Measurements from ENCODE around the gene HILPDA. TPM values are rescaled to one million over a fixed set of nuclear protein-coding genes. Genes with fewer than 3 reads are reported as not detected.
"Not testable (repeated sequence)": the region's sequence is repeated elsewhere in the genome, so short reads cannot be mapped to it uniquely, and the experiment has no call there.

HILPDA gene
- total and polyA plus RNA-seq, 10 of the 15 experiments (the other 5 are each of a cell fraction or from before 2014, with no cell fraction given) = 12.0 to 232 (median 26.4) TPM

- TF ChIP-seq NKRF (conservative IDR thresholded peaks at IDR 0.05) (no peak), FOXM1 (IDR thresholded peaks at IDR 0.05; ENCODE audit: low read depth, low read length) (no peak), IKZF1 (conservative IDR thresholded peaks at IDR 0.05) (no peak), BCL3 (IDR thresholded peaks at IDR 0.05; ENCODE audit: borderline replicate concordance, insufficient read depth, low read depth, low read length, poor library complexity, severe bottlenecking) (no peak), NR2C2 (IDR thresholded peaks at IDR 0.05; ENCODE audit: borderline replicate concordance, control insufficient read depth, insufficient read length, low read depth) (no peak), RAD21 (IDR thresholded peaks at IDR 0.05; ENCODE audit: insufficient read depth, low read depth, low read length) (no peak), FOS (IDR thresholded peaks at IDR 0.05; ENCODE audit: borderline replicate concordance, extremely low read depth, insufficient read length) (no peak), ZBTB4 (CRISPR knock-in tag; IDR thresholded peaks at IDR 0.05) (no peak)
These were observed 6.8 kb downstream of the HILPDA start (continued) for GRCh38 chr7:128462460-128462859.

GRCh38 chr7:128463345-128463744 lies 7.7 kb downstream of the HILPDA start:
- H4K20me1 ChIP-seq (ENCODE audit: control insufficient read depth, insufficient read depth); BruUV-seq (replicated peaks); H3K4me3 ChIP-seq; ATAC-seq; H3K9ac ChIP-seq (ENCODE audit: control insufficient read depth, insufficient read depth, low read length); POLR2A ChIA-PET; RAD21 ChIA-PET (ENCODE audit: unreplicated experiment); DNase-seq (ENCODE audit: low read depth, low spot score); H3K27ac ChIP-seq (ENCODE audit: control insufficient read depth, insufficient read depth); H3K27me3 ChIP-seq (replicated peaks in 1 of 2; ENCODE audit: control insufficient read depth in 2 of 2, insufficient read depth in 2 of 2, low read length in 1 of 2); H3K4me2 ChIP-seq (ENCODE audit: control insufficient read depth, insufficient read depth); H2AFZ ChIP-seq (ENCODE audit: control insufficient read depth, low read depth, low read length); SMC1A ChIA-PET (ENCODE audit: uncharacterized antibody, unreplicated experiment); CTCF ChIA-PET; FAIRE-seq; H3K36me3 ChIP-seq (ENCODE audit: control insufficient read depth in 2 of 2, insufficient read depth in 2 of 2, low read length in 1 of 2); intact Hi-C loops (cut with micrococcal nuclease; ENCODE audit: unreplicated experiment); H3K9me3 ChIP-seq (replicated peaks; ENCODE audit: control insufficient read depth, insufficient read depth, low read length): not testable (repeated sequence)
- WGBS (ENCODE audit: insufficient coverage, insufficient replicate concordance, low lambda C conversion rate, missing lambda C conversion rate) = 95% methylated on average over 29 of the region's 30 CpGs
- Histone ChIP-seq H3K79me2 (ENCODE audit: control insufficient read depth, insufficient read depth, low read length) (peaks cover 28% of the 10 kb centered on the region), H3K4me1 (ENCODE audit: control insufficient read depth, insufficient read depth, low read length) (peaks cover 18% of the 10 kb centered on the region)
- in situ Hi-C loops (cut with MboI) = loop anchor here (5.0 kb wide), 1 partner anchor 36 kb away; no protein-coding TSS in a partner anchor

GRCh38 chr7:128463933-128464332 lies 8.3 kb downstream of the HILPDA start:
- H4K20me1 ChIP-seq (ENCODE audit: control insufficient read depth, insufficient read depth); H3K4me3 ChIP-seq; SMC1A ChIA-PET (ENCODE audit: uncharacterized antibody, unreplicated experiment); intact Hi-C loops (cut with micrococcal nuclease; ENCODE audit: unreplicated experiment); H3K36me3 ChIP-seq (ENCODE audit: control insufficient read depth in 2 of 2, insufficient read depth in 2 of 2, low read length in 1 of 2); H3K9me3 ChIP-seq (replicated peaks; ENCODE audit: control insufficient read depth, insufficient read depth, low read length); RAD21 ChIA-PET (ENCODE audit: unreplicated experiment); FAIRE-seq; H3K4me2 ChIP-seq (ENCODE audit: control insufficient read depth, insufficient read depth); H3K27me3 ChIP-seq (replicated peaks in 1 of 2; ENCODE audit: control insufficient read depth in 2 of 2, insufficient read depth in 2 of 2, low read length in 1 of 2); POLR2A ChIA-PET; BruUV-seq (replicated peaks); ATAC-seq; DNase-seq (ENCODE audit: low read depth, low spot score); H2AFZ ChIP-seq (ENCODE audit: control insufficient read depth, low read depth, low read length); H3K27ac ChIP-seq (ENCODE audit: control insufficient read depth, insufficient read depth); CTCF ChIA-PET; H3K9ac ChIP-seq (ENCODE audit: control insufficient read depth, insufficient read depth, low read length): not testable (repeated sequence)
- Histone ChIP-seq H3K4me1 (ENCODE audit: control insufficient read depth, insufficient read depth, low read length) (peaks cover 12% of the 10 kb centered on the region; the same call in 1 of the 2 replicates), H3K79me2 (ENCODE audit: control insufficient read depth, insufficient read depth, low read length) (peaks cover 23% of the 10 kb centered on the region)
- WGBS (ENCODE audit: insufficient coverage, insufficient replicate concordance, low lambda C conversion rate, missing lambda C conversion rate) = 84% methylated on average over 7 of the region's 8 CpGs
- in situ Hi-C loops (cut with MboI) = loop anchor here (5.0 kb wide), 1 partner anchor 37 kb away; no protein-coding TSS in a partner anchor

Data from GM12878 (cell line).